ENCODE data around the gene MRTFA.

The MRTFA gene

GRCh38 chr22:40638261-40638660 lies 1.7 kb upstream of the MRTFA start:
- Histone ChIP-seq H3K4me1 (ENCODE audit: control insufficient read depth in 1 of 2, insufficient read depth in 1 of 2, low read depth in 1 of 2, low read length in 1 of 2) (peaks cover 30 to 35% of the 10 kb centered on the region in 2 experiments), H3K36me3 (no peaks in the 10 kb centered on the region), H3K27me3 (no peaks in the 10 kb centered on the region), H3K9me3 (no peaks in the 10 kb centered on the region), H3K27ac (peak overlapping the region; percentile 94), H3K4me3 (ENCODE audit: low read depth in 1 of 2, low read length in 1 of 2) (peak overlapping the region; percentile 87 to 92)
- TF ChIP-seq, protein P1, sequence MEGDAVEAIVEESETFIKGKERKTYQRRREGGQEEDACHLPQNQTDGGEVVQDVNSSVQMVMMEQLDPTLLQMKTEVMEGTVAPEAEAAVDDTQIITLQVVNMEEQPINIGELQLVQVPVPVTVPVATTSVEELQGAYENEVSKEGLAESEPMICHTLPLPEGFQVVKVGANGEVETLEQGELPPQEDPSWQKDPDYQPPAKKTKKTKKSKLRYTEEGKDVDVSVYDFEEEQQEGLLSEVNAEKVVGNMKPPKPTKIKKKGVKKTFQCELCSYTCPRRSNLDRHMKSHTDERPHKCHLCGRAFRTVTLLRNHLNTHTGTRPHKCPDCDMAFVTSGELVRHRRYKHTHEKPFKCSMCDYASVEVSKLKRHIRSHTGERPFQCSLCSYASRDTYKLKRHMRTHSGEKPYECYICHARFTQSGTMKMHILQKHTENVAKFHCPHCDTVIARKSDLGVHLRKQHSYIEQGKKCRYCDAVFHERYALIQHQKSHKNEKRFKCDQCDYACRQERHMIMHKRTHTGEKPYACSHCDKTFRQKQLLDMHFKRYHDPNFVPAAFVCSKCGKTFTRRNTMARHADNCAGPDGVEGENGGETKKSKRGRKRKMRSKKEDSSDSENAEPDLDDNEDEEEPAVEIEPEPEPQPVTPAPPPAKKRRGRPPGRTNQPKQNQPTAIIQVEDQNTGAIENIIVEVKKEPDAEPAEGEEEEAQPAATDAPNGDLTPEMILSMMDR (IDR thresholded peaks at IDR 0.05) = no peak

GRCh38 chr22:40637183-40638150 lies 948 bp upstream of the MRTFA start:
- H3K4me1 ChIP-seq (ENCODE audit: control insufficient read depth in 1 of 2, insufficient read depth in 1 of 2, low read depth in 1 of 2, low read length in 1 of 2) = peaks cover 29 to 35% of the 10 kb centered on the region in 2 experiments
- H3K27ac ChIP-seq = peak overlapping the region; percentile 94
- no peaks in the 10 kb centered on the region for H3K36me3 ChIP-seq
- no peaks in the 10 kb centered on the region for H3K9me3 ChIP-seq
- TF ChIP-seq, protein P1 (IDR thresholded peaks at IDR 0.05) = no peak
- peak overlapping the region; percentile 87 to 92 for H3K4me3 ChIP-seq (ENCODE audit: low read depth in 1 of 2, low read length in 1 of 2)
- H3K27me3 ChIP-seq = no peaks in the 10 kb centered on the region

DNA sequence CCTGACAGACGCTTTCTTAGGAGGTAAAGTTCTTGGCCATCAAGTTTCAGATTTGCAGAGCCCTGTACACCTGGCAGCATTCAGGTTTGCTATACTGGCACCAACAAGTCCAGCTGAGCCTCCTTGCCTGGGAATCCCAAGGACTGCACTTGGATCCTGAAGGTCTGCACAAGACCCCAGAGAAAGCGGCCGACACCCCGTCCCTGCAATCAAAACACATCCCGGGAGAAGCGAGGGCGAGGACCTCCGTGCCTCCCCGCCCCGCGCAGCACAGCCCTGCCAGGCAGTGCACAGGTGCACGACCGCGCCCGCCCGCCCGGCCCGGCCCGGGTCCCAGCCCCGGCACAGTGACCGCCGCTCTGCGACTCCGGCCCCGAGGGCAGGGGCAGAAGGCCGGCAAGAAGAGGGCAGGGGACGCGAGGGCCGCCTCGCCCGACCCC lies 559 bp downstream of the MRTFA start:
- H3K27ac ChIP-seq = peak overlapping the region; percentile 94
- no peaks in the 10 kb centered on the region for H3K36me3 ChIP-seq
- TF ChIP-seq, protein P1 (IDR thresholded peaks at IDR 0.05) = no peak
- H3K9me3 ChIP-seq = no peaks in the 10 kb centered on the region
- peaks cover 29 to 35% of the 10 kb centered on the region in 2 experiments for H3K4me1 ChIP-seq (ENCODE audit: control insufficient read depth in 1 of 2, insufficient read depth in 1 of 2, low read depth in 1 of 2, low read length in 1 of 2)
- H3K27me3 ChIP-seq = no peaks in the 10 kb centered on the region
- H3K4me3 ChIP-seq (ENCODE audit: low read depth in 1 of 2, low read length in 1 of 2) = peak overlapping the region; percentile 87 to 92

GRCh38 chr22:40635043-40635939 lies 1.2 kb downstream of the MRTFA start:
- no peaks in the 10 kb centered on the region for H3K27me3 ChIP-seq
- peak overlapping the region; percentile 94 for H3K27ac ChIP-seq
- TF ChIP-seq, protein P1 (IDR thresholded peaks at IDR 0.05) = no peak
- peaks cover 29 to 35% of the 10 kb centered on the region in 2 experiments for H3K4me1 ChIP-seq (ENCODE audit: control insufficient read depth in 1 of 2, insufficient read depth in 1 of 2, low read depth in 1 of 2, low read length in 1 of 2)
- no peaks in the 10 kb centered on the region for H3K9me3 ChIP-seq
- no peaks in the 10 kb centered on the region for H3K36me3 ChIP-seq
- H3K4me3 ChIP-seq (ENCODE audit: low read depth in 1 of 2, low read length in 1 of 2) = peak overlapping the region; percentile 87 to 92

DNA sequence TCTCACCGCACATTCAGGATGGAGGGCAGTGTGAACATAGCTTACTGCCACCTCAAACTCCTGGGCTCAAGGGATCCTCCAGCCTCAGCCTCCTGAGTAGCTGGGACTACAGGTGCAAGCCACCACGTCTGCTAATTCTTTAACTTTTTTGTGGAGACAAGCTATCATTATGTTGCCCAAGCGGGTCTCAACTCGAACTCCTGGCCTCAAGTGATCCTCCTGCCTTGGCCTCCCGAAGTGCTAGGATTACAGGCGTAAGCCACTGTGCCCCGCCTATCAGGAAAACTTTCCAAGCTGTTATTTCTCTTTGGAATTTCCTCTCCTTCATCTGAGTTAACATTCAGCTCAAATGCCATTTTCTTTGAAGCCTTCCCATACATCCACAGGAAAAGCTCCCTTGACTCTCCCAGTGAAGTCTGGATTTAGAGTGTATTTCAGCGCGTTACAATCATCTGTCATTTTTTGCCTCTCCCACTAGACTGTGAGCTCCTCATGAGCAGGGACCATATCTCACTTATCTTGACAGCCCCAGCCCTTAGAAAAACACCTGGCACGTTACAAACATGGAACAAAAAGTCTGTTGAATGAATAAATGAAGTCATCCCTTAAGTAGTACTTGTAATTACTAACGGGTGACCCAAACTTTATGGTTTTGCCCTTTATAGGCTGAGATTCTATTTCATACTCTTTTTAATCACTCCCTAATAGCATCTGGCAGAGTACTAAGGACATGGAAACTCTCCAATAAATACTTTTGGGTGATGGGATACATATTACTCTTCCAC lies 2.2 kb downstream of the MRTFA start:
- no peak overlapping the region for H3K4me3 ChIP-seq (ENCODE audit: low read depth in 1 of 2, low read length in 1 of 2)
- TF ChIP-seq, protein P1 (IDR thresholded peaks at IDR 0.05) = no peak

More for the DNA sequence above, 2.2 kb downstream of the MRTFA start:
- H3K27me3 ChIP-seq = no peaks in the 10 kb centered on the region
- H3K4me1 ChIP-seq (ENCODE audit: control insufficient read depth in 1 of 2, insufficient read depth in 1 of 2, low read depth in 1 of 2, low read length in 1 of 2) = peaks cover 29 to 35% of the 10 kb centered on the region in 2 experiments
- no peak overlapping the region for H3K27ac ChIP-seq
- H3K9me3 ChIP-seq = no peaks in the 10 kb centered on the region
- no peaks in the 10 kb centered on the region for H3K36me3 ChIP-seq
